ENCODE data around the gene SF3B1. TPM values are rescaled to one million over a fixed set of nuclear protein-coding genes. Genes with fewer than 3 reads are reported as not detected.

Gene SF3B1
- total and polyA plus RNA-seq, 2 donors (not counting 1 experiment from before 2014, with no cell fraction given): 524 to 722 TPM

DNA sequence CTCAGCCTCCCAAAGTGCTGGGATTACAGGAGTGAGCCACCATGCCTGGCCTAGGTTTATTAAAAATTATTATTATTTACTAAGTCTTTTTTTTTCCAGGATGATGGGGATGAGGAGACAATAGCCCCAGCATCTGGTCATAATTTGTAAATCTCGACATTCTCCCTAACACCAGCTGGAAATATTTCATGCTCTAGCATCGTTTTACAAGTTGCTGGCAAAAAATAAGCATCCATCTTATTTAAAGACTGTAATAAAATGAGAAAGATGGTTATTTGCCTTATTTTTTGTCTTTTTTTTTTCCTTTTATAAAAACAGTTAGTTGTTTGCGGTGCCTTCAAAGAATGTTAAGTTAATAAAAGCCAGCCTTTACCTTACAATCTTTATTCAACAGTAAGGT is 56.7 kb downstream of the SF3B1 start:
- no peak overlapping the region for H3K27ac ChIP-seq (ENCODE audit: low read length in 2 of 2)
- H3K4me2 ChIP-seq (replicated peaks; ENCODE audit: low read depth, low read length, poor library complexity, severe bottlenecking): no peak overlapping the region
- no peaks in the 10 kb centered on the region for H3K9me3 Mint-ChIP-seq (ENCODE audit: insufficient read depth)
- TF ChIP-seq EZH2 (IDR thresholded peaks at IDR 0.05; ENCODE audit: borderline replicate concordance, insufficient read depth, low read depth, low read length, poor library complexity, severe bottlenecking): no peak
- TF ChIP-seq, protein P1, sequence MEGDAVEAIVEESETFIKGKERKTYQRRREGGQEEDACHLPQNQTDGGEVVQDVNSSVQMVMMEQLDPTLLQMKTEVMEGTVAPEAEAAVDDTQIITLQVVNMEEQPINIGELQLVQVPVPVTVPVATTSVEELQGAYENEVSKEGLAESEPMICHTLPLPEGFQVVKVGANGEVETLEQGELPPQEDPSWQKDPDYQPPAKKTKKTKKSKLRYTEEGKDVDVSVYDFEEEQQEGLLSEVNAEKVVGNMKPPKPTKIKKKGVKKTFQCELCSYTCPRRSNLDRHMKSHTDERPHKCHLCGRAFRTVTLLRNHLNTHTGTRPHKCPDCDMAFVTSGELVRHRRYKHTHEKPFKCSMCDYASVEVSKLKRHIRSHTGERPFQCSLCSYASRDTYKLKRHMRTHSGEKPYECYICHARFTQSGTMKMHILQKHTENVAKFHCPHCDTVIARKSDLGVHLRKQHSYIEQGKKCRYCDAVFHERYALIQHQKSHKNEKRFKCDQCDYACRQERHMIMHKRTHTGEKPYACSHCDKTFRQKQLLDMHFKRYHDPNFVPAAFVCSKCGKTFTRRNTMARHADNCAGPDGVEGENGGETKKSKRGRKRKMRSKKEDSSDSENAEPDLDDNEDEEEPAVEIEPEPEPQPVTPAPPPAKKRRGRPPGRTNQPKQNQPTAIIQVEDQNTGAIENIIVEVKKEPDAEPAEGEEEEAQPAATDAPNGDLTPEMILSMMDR (IDR thresholded peaks at IDR 0.05): no peak
- H3K9me3 ChIP-seq (ENCODE audit: control extremely low read depth in 1 of 3, control insufficient read depth in 2 of 3, insufficient read depth in 1 of 3, low read length in 2 of 3): no peaks in the 10 kb centered on the region
- H3K4me1 ChIP-seq (ENCODE audit: control insufficient read depth in 2 of 2, insufficient read depth in 2 of 2, low read length in 2 of 2): peaks cover 0 to 6% of the 10 kb centered on the region in 2 donors
- H2AFZ ChIP-seq (ENCODE audit: insufficient read depth, low read depth, low read length, poor library complexity, severe bottlenecking): no peak overlapping the region
- H3K4me3 ChIP-seq (ENCODE audit: control extremely low read depth in 1 of 5, extremely low read depth in 1 of 5, insufficient read depth in 1 of 5, low read depth in 2 of 5, low read length in 4 of 5): no peak overlapping the region
- peaks cover 0 to 3% (median 0%) of the 10 kb centered on the region in 4 experiments for H3K27me3 ChIP-seq (replicated peaks in 1 of 4; ENCODE audit: control extremely low read depth in 1 of 4, control insufficient read depth in 3 of 4, insufficient read depth in 4 of 4, low read length in 3 of 4)
- no peaks in the 10 kb centered on the region for H3K36me3 ChIP-seq (replicated peaks in 1 of 2; ENCODE audit: control extremely low read depth in 1 of 2, control insufficient read depth in 1 of 2, extremely low read depth in 1 of 2, insufficient read depth in 2 of 2, low read length in 1 of 2)
- intact Hi-C loops (cut with micrococcal nuclease): loop anchor here (1.0 to 10.0 kb wide), 7 partner anchors 56 to 627 kb away; no protein-coding TSS in a partner anchor
- ATAC-seq (ENCODE audit: low read depth) (no peak), DNase-seq (no peak)
- H3K27me3 Mint-ChIP-seq: no peaks in the 10 kb centered on the region
- ChIA-PET POLR2A (no interaction called here), CTCF (interaction anchor here (0.7 to 7.6 kb wide), 22 partner anchors 13 to 627 kb away, joined by 3 to 58 read pairs (median 4); partner anchors contain the start of gene GTF3C3)
- H3K4me1 Mint-ChIP-seq: peaks cover 17% of the 10 kb centered on the region
- H3K27ac Mint-ChIP-seq: no peak overlapping the region
- no peak overlapping the region for H3K4me3 Mint-ChIP-seq
- peaks cover 4% of the 10 kb centered on the region for H3K79me2 ChIP-seq (ENCODE audit: control insufficient read depth, insufficient read depth, low read length)
- WGBS (ENCODE audit: insufficient coverage): no CpG with 5 or more reads among the region's 3 CpGs
- no peak overlapping the region for H3K9ac ChIP-seq (ENCODE audit: low read length)
- H4K20me1 ChIP-seq (ENCODE audit: control insufficient read depth, insufficient read depth, low read length, poor library complexity, severe bottlenecking): no peaks in the 10 kb centered on the region

DNA sequence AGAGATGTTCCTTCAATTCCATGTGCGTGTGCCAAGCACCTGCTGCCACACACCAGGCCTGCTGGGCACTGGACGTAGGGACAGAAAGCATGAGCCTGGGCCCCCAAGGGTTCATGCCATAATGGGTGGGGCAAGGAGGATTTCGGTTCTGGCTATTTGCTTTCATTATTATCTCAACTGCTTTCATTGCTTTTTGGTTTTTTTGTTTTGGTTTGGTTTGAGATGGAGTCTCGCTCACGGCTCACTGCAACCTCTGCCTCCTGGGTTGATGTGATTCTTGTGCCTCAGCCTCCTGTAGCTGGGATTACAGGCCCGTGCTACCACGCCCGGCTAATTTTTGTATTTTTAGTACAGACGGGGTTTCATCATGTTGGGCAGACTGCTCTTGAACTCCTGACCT is 57.2 kb downstream of the SF3B1 start:
- H2AFZ ChIP-seq (ENCODE audit: insufficient read depth, low read depth, low read length, poor library complexity, severe bottlenecking): peak overlapping the region; percentile 55

More for the DNA sequence above, 57.2 kb downstream of the SF3B1 start:
- Mint-ChIP-seq H3K27me3 (no peaks in the 10 kb centered on the region), H3K4me3 (peak overlapping the region; percentile 40), H3K9me3 (ENCODE audit: insufficient read depth) (no peaks in the 10 kb centered on the region), H3K4me1 (peaks cover 17% of the 10 kb centered on the region), H3K27ac (no peak overlapping the region)
- Histone ChIP-seq H3K9me3 (ENCODE audit: control extremely low read depth in 1 of 3, control insufficient read depth in 2 of 3, insufficient read depth in 1 of 3, low read length in 2 of 3) (no peaks in the 10 kb centered on the region), H3K27me3 (replicated peaks in 1 of 4; ENCODE audit: control extremely low read depth in 1 of 4, control insufficient read depth in 3 of 4, insufficient read depth in 4 of 4, low read length in 3 of 4) (peaks cover 0 to 3% (median 0%) of the 10 kb centered on the region in 4 experiments), H3K4me2 (replicated peaks; ENCODE audit: low read depth, low read length, poor library complexity, severe bottlenecking) (no peak overlapping the region), H3K27ac (ENCODE audit: low read length in 2 of 2) (no peak overlapping the region), H3K79me2 (ENCODE audit: control insufficient read depth, insufficient read depth, low read length) (peaks cover 4% of the 10 kb centered on the region), H3K4me1 (ENCODE audit: control insufficient read depth in 2 of 2, insufficient read depth in 2 of 2, low read length in 2 of 2) (peaks cover 0 to 6% of the 10 kb centered on the region in 2 donors), H3K9ac (ENCODE audit: low read length) (no peak overlapping the region), H4K20me1 (ENCODE audit: control insufficient read depth, insufficient read depth, low read length, poor library complexity, severe bottlenecking) (no peaks in the 10 kb centered on the region), H3K4me3 (ENCODE audit: control extremely low read depth in 1 of 5, extremely low read depth in 1 of 5, insufficient read depth in 1 of 5, low read depth in 2 of 5, low read length in 4 of 5) (no peak overlapping the region), H3K36me3 (replicated peaks in 1 of 2; ENCODE audit: control extremely low read depth in 1 of 2, control insufficient read depth in 1 of 2, extremely low read depth in 1 of 2, insufficient read depth in 2 of 2, low read length in 1 of 2) (no peaks in the 10 kb centered on the region)
- CTCF ChIA-PET: interaction anchor here (0.8 to 7.6 kb wide), 15 partner anchors 50 to 627 kb away, joined by 3 to 58 read pairs (median 4); partner anchors contain the start of gene GTF3C3
- TF ChIP-seq, protein P1 (IDR thresholded peaks at IDR 0.05): no peak
- TF ChIP-seq EZH2 (IDR thresholded peaks at IDR 0.05; ENCODE audit: borderline replicate concordance, insufficient read depth, low read depth, low read length, poor library complexity, severe bottlenecking): no peak
- POLR2A ChIA-PET: no interaction called here
- ATAC-seq (ENCODE audit: low read depth): no peak
- intact Hi-C loops (cut with micrococcal nuclease): loop anchor here (1.0 to 10.0 kb wide), 7 partner anchors 55 to 626 kb away; no protein-coding TSS in a partner anchor
- 100% methylated on average over 3 of the region's 9 CpGs for WGBS (ENCODE audit: insufficient coverage)
- DNase-seq: no peak
